HEK293 (cell line): Measurements from ENCODE around the gene LRRC27.

Experiments used
- CTCF ChIA-PET: fragments of 350-600 bp; formaldehyde crosslinking; extraction: SDS; loops from one replicate; lab custom pipeline; 2021; ENCODE audit warnings: antibody characterized with exemption; lab: Yijun Ruan, JAX
- POLR2A ChIA-PET: fragments of 300-600 bp; formaldehyde crosslinking; extraction: SDS; loops from one replicate; lab custom pipeline; 2020; ENCODE audit warnings: antibody characterized with exemption, inconsistent platforms; lab: Yijun Ruan, JAX
- H3K27ac ChIP-seq: fragments of 200-500 bp; sonication (Bioruptor generic); 2 replicates; pipeline ENCODE4 v1.5.1; 2014; ENCODE audit warnings: low read depth, low read length, control low read depth, inconsistent platforms; ENCODE audit errors: extremely low read depth
- H3K36me3 ChIP-seq, 2 experiments: fragments of 200-500 bp in 1 of 2; sonication (Bioruptor generic) in 1 of 2; 1 replicate in 1 of 2; 2 replicates in 1 of 2; pipeline ENCODE4 v1.5.1; 2014 to 2017; ENCODE audit warnings: inconsistent platforms in 2 of 2, low read length in 2 of 2; ENCODE audit not compliant: control insufficient read depth in 2 of 2, insufficient read depth in 1 of 2
- H3K4me1 ChIP-seq: fragments of 200-500 bp; sonication (Bioruptor generic); 2 replicates; pipeline ENCODE4 v1.5.1; 2014; ENCODE audit warnings: mild to moderate bottlenecking, low read length, inconsistent platforms; ENCODE audit not compliant: control insufficient read depth, insufficient read depth
- H3K4me3 ChIP-seq: 2 replicates; pipeline ENCODE4 v1.5.1; 2011; ENCODE audit warnings: low read depth, mild to moderate bottlenecking, control low read depth, low read length, moderate library complexity
- H3K9me3 ChIP-seq: fragments of 200-500 bp; sonication (Bioruptor generic); 2 replicates; pipeline ENCODE4 v1.5.1; 2014; ENCODE audit warnings: low read depth, low read length, inconsistent platforms; ENCODE audit not compliant: control insufficient read depth, insufficient read depth
- ATF2 ChIP-seq: fragments of 450-650 bp; formaldehyde crosslinking; IDR thresholded peaks from 2 replicates; pipeline ENCODE4 v1.5.1; 2016; ENCODE audit warnings: missing biosample characterization, missing genetic modification characterization, low read depth
- BCL6B ChIP-seq: fragments of 450-650 bp; formaldehyde crosslinking; IDR thresholded peaks from 2 replicates; pipeline ENCODE4 v1.5.1; 2017; ENCODE audit warnings: missing biosample characterization, missing genetic modification characterization
- HOXD13 ChIP-seq: sonication (generic); formaldehyde crosslinking; IDR thresholded peaks from 2 replicates; pipeline ENCODE4 v1.8.0; 2022; ENCODE audit warnings: missing genetic modification reagents, borderline replicate concordance
- PRDM4 ChIP-seq: fragments of 450-650 bp; formaldehyde crosslinking; IDR thresholded peaks from 2 replicates; pipeline ENCODE4 v1.5.1; 2017; ENCODE audit warnings: missing biosample characterization, missing genetic modification characterization
- REST ChIP-seq: fragments of 450-650 bp; formaldehyde crosslinking; IDR thresholded peaks from 2 replicates; pipeline ENCODE4 v1.5.1; 2016; ENCODE audit warnings: missing biosample characterization, missing genetic modification characterization
- ZBTB49 ChIP-seq: fragments of 450-650 bp; formaldehyde crosslinking; IDR thresholded peaks from 2 replicates; pipeline ENCODE4 v1.5.1; 2016; ENCODE audit warnings: missing biosample characterization, missing genetic modification characterization, low read depth
- ZBTB7A ChIP-seq: fragments of 450-650 bp; formaldehyde crosslinking; IDR thresholded peaks from 2 replicates; pipeline ENCODE4 v1.5.1; 2016; ENCODE audit warnings: low read depth, missing biosample characterization, missing genetic modification characterization
- ZEB2 ChIP-seq: fragments of 450-650 bp; formaldehyde crosslinking; IDR thresholded peaks from 2 replicates; pipeline ENCODE4 v1.5.1; 2016; ENCODE audit warnings: missing biosample characterization, missing genetic modification characterization
- ZNF19 ChIP-seq: fragments of 450-650 bp; formaldehyde crosslinking; IDR thresholded peaks from 2 replicates; pipeline ENCODE4; 2016; ENCODE audit warnings: missing biosample characterization, missing genetic modification characterization, low read depth
- ZNF221 ChIP-seq: fragments of 450-650 bp; formaldehyde crosslinking; IDR thresholded peaks from 2 replicates; pipeline ENCODE4 v1.5.1; 2017; ENCODE audit warnings: missing biosample characterization, missing genetic modification characterization, borderline replicate concordance
- ZNF37A ChIP-seq: fragments of 450-650 bp; IDR thresholded peaks from 2 replicates; pipeline ENCODE4 v1.5.1; 2018; ENCODE audit warnings: missing biosample characterization, missing genetic modification characterization
- ZNF423 ChIP-seq: fragments of 450-650 bp; formaldehyde crosslinking; IDR thresholded peaks from 2 replicates; pipeline ENCODE4 v1.5.1; 2016; ENCODE audit warnings: missing biosample characterization, missing genetic modification characterization
- ZNF518A ChIP-seq: fragments of 450-650 bp; formaldehyde crosslinking; conservative IDR thresholded peaks from 2 replicates; pipeline ENCODE4 v1.5.1; 2016; ENCODE audit warnings: low read depth, missing biosample characterization, missing genetic modification characterization
- ZNF645 ChIP-seq: fragments of 450-650 bp; formaldehyde crosslinking; IDR thresholded peaks from 2 replicates; pipeline ENCODE4; 2016; ENCODE audit warnings: missing biosample characterization, missing genetic modification characterization
- ZNF785 ChIP-seq: fragments of 450-650 bp; formaldehyde crosslinking; IDR thresholded peaks from 2 replicates; pipeline ENCODE4 v1.5.1; 2016; ENCODE audit warnings: missing biosample characterization, missing genetic modification characterization

The LRRC27 gene

GRCh38 chr10:132347931-132348267 lies 15.9 kb downstream of the LRRC27 start (continued):
- TF ChIP-seq ZNF518A (tag by site-specific recombination) (no peak), ZNF423 (tag by site-specific recombination) (no peak), HOXD13 (CRISPR knock-in tag) (no peak), PRDM4 (no peak), ZEB2 (tag by site-specific recombination) (no peak), ZNF645 (tag by site-specific recombination) (no peak)
- TF ChIP-seq, all 188 proteins: peak for 0

GRCh38 chr10:132349766-132350165 lies 17.8 kb downstream of the LRRC27 start:
- Histone ChIP-seq H3K27ac (no peak overlapping the region), H3K4me3 (no peak overlapping the region), H3K4me1 (no peaks in the 10 kb centered on the region), H3K9me3 (no peaks in the 10 kb centered on the region), H3K36me3 (peaks cover 0 to 3% of the 10 kb centered on the region in 2 experiments; a peak in 1 of 3 replicates)
- no peak for TF ChIP-seq ZNF423 (tag by site-specific recombination)
- no peak for TF ChIP-seq ZBTB49 (tag by site-specific recombination)
- no peak for TF ChIP-seq ZNF785 (tag by site-specific recombination)
- no peak for TF ChIP-seq ATF2 (tag by site-specific recombination)
- TF ChIP-seq REST (tag by site-specific recombination), result no peak
- no peak for TF ChIP-seq ZNF37A (tag by site-specific recombination)
- TF ChIP-seq ZNF19 (tag by site-specific recombination), result no peak
- TF ChIP-seq ZNF221 (tag by site-specific recombination), result no peak
- TF ChIP-seq BCL6B, result no peak
- no peak for TF ChIP-seq ZBTB7A
- CTCF ChIA-PET, result interaction anchor here (0.6 to 2.6 kb wide), 4 partner anchors 11 to 127 kb away, joined by 3 to 15 read pairs (median 8); no protein-coding TSS in a partner anchor
- POLR2A ChIA-PET, result interaction anchor here (0.6 kb wide), 1 partner anchor 95 kb away, joined by 8 read pairs; no protein-coding TSS in a partner anchor
